ENCODE data around the gene PRSS1.

DNA sequence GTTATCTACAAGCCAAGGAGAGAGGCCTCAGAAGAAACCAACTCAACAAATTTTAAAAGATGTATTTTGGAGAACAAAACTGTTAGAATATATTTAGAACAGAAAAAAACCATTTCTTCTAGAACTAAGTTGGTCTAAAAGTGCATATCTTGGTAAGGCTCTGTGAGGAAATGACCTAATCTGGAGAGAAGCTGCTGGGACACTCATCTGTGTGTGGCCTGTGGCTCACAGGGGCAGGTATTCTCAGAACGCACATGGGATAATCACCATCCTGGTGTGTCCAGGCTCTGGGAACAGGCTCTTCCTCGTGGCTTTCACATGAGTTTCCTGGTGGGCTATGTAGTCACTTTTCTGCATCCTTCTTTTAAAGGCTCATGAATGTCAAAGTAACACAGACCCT, 38.1 kb upstream of the PRSS1 start:
- TF ChIP-seq POLR2A (IDR thresholded peaks at IDR 0.05), result no peak
- TF ChIP-seq, protein P1, sequence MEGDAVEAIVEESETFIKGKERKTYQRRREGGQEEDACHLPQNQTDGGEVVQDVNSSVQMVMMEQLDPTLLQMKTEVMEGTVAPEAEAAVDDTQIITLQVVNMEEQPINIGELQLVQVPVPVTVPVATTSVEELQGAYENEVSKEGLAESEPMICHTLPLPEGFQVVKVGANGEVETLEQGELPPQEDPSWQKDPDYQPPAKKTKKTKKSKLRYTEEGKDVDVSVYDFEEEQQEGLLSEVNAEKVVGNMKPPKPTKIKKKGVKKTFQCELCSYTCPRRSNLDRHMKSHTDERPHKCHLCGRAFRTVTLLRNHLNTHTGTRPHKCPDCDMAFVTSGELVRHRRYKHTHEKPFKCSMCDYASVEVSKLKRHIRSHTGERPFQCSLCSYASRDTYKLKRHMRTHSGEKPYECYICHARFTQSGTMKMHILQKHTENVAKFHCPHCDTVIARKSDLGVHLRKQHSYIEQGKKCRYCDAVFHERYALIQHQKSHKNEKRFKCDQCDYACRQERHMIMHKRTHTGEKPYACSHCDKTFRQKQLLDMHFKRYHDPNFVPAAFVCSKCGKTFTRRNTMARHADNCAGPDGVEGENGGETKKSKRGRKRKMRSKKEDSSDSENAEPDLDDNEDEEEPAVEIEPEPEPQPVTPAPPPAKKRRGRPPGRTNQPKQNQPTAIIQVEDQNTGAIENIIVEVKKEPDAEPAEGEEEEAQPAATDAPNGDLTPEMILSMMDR (IDR thresholded peaks at IDR 0.05), result no peak

All from esophagus squamous epithelium (tissue), 4 donors.